Central memory CD8-positive, alpha-beta T cell (primary cell): Measurements from ENCODE around the gene ARHGEF25.
"Not testable (repeated sequence)": the region's sequence is repeated elsewhere in the genome, so short reads cannot be mapped to it uniquely, and the experiment has no call there.

Experiments used
- ATAC-seq: fragments of 150-1000 bp; cut with Tn5 transposase; replicated peaks from 2 replicates; pipeline ENCODE4 v1.10.0; 2022; ENCODE audit warnings: mild to moderate bottlenecking, moderate FRiP score, moderate number of reproducible peaks; ENCODE audit not compliant: poor library complexity, severe bottlenecking; ENCODE audit errors: extremely low read depth
- DNase-seq, 2 donors: peaks; one replicate each; pipeline ENCODE4 v3.0.0; 2021; ENCODE audit warnings: low spot score in 2 of 2
- H3K27ac Mint-ChIP-seq: one replicate; pipeline ENCODE4 v1.8.0; 2022; ENCODE audit warnings: low read depth, mild to moderate bottlenecking, moderate library complexity, mixed read lengths
- H3K27me3 Mint-ChIP-seq: one replicate; pipeline ENCODE4 v1.8.0; 2022; ENCODE audit warnings: mixed read lengths
- H3K36me3 Mint-ChIP-seq: one replicate; pipeline ENCODE4 v1.8.0; 2022; ENCODE audit warnings: mild to moderate bottlenecking, moderate library complexity, mixed read lengths; ENCODE audit not compliant: insufficient read depth
- H3K4me1 Mint-ChIP-seq: one replicate; pipeline ENCODE4 v1.8.0; 2022; ENCODE audit warnings: mixed read lengths
- H3K4me3 Mint-ChIP-seq: one replicate; pipeline ENCODE4 v1.8.0; 2022; ENCODE audit warnings: mild to moderate bottlenecking, moderate library complexity, mixed read lengths
- H3K9me3 Mint-ChIP-seq: one replicate; pipeline ENCODE4 v1.8.0; 2022; ENCODE audit warnings: mixed read lengths

ARHGEF25 gene

DNA sequence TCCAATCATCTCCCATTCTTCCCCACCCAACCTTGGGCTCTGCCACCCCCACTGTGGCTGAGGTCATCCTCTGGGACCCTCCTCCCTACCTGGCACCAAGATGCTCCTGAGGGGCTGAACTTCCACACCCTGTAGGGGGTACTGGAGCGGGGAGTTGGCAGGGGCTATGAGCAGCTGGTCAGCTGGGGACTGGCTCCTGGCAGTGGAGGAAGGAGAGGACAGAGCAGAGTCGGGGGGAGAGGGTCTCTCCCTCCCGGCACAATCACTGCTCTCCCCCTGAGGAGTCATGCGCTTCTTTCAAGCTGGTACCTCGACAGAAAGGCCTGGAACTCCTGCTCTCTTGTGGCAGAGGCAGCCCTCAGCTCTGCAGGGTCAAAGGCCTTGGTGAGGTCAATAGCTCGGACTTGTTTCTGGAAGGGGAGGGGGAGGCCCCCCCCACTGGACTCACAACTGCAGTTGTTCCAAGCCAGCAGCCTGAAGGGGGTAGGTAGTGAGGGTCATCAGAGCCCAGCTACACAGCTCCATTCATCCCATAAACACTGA lies 19.7 kb downstream of the ARHGEF25 start:
- Mint-ChIP-seq H3K4me1 (peaks cover 9% of the 10 kb centered on the region), H3K9me3 (no peaks in the 10 kb centered on the region), H3K27ac (no peak overlapping the region), H3K27me3 (peaks cover 67% of the 10 kb centered on the region), H3K36me3 (no peaks in the 10 kb centered on the region), H3K4me3 (no peak overlapping the region)
- peak in 1 of 2 donors; percentile 12 for DNase-seq
- no peak for ATAC-seq

DNA sequence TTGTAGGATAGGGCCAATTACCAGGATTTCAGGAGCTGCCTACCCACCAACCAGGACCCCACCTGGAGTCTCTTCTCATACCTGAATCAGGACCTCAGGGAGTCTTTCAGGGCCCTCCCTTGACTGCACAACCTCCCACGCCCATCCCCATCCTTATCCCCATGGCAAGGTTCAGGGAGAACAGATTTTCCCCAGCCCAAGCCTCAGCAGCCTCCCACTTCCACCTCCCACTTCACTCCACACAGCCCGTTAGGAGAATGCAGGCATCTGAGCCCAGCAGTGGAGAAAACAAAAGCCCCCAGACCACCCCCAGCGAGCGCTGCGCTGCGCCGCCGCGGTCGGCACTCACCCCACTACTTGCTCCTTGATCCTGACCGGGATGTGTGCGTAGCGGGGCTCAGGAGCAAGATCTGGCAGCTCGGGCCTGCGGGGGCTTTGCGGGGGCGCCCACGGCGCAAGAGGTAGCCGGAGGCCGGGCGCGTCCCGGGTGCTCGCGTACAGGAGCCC lies 20.4 kb downstream of the ARHGEF25 start:
- no peak for ATAC-seq
- DNase-seq, result no peak
- Mint-ChIP-seq H3K27me3 (peaks cover 60% of the 10 kb centered on the region), H3K36me3 (no peaks in the 10 kb centered on the region), H3K27ac (no peak overlapping the region), H3K9me3 (no peaks in the 10 kb centered on the region), H3K4me1 (peaks cover 9% of the 10 kb centered on the region), H3K4me3 (peak overlapping the region; percentile 25)

DNA sequence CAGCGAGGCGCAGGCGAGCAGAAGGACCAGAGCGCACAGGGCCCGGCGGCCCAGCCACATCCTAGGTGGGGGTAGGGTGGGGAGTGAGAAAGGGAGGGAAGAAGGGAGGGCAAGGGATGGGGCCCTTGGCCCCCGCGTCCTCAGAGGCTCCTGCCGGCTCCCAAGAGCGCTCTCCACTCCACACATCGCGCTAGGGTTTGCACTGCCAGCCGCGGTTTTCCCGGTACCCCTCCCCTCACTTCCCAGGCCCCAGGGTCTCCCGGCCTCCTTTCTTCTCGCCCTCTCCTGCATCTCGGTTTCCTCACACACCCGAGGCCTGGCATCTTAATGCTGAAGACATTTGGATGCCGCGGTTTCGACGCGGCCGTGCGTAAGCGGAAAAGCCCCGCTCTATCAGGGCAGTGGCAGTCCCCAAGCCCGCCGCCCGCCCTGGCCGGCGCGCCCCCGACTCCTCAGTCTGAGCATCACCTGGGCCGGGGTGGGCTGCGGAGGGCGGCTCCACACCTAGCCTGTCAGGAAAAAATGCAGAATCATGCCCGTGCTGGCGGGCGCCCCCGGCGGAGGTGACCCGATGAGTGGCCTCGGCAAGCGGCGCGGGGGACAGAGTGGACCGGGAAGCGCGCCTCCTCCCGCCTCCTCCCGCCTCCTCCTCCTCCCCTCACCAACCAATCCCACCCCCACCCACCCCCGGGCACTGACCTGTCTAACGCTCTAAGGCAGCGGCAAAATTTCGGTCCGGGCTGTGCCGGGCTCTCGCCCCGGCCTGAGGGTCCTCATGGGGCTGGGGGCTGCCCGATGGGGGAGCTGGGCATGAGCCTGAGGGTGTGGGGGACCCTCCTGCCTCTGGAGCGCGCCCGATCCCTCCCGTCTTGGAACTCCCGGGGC lies 21.1 kb downstream of the ARHGEF25 start:
- peak overlapping the region; percentile 73 for H3K4me3 Mint-ChIP-seq
- ATAC-seq, result peak; percentile 45
- no peaks in the 10 kb centered on the region for H3K36me3 Mint-ChIP-seq
- H3K4me1 Mint-ChIP-seq, result peaks cover 9% of the 10 kb centered on the region
- H3K27ac Mint-ChIP-seq, result no peak overlapping the region
- no peaks in the 10 kb centered on the region for H3K9me3 Mint-ChIP-seq
- peak in 1 of 2 donors; percentile 13 for DNase-seq
- peaks cover 53% of the 10 kb centered on the region for H3K27me3 Mint-ChIP-seq

DNA sequence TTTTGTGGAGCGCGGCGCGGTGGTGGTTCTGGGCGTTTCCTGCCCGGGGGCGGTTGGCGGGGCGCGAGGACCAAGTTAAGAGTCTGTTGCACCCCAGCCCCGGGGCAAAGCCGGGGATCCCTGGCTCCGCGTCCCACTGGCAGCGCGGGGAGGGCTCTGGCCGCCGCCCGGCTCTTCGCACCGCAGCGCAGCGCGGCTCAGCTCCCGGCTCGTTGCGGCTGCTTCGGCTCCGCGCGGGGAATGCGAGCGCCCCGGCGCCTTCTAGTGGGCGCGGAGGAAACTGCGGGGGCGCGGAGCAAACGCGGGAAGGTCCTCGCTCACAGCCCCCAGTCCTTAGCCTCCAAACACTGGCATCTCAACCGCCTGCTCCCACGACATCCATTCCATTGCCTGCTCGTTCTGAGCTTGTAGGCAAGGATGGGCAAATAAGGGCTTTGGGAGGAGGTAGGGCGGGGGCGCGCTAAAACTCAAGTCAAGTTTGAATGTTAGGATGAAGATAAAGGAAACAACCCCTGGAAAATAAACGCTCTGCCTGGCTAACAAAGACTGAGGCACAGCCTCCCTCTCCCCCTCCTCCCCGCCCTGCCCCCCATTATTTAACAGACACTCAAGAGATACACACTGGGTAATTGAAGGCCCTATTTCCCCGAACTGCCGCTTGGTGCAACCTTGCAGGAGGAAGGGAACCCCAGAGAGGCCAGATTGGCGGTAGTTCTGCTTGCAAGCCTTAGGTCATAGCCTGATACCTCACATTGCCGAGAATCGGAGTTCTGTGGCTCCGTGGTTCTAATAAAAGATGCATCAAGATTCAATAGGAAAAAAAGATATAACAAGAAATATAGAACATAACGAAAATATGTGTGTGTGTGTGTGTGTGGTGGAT lies 22.0 kb downstream of the ARHGEF25 start, which contains the start of gene B4GALNT1:
Gene B4GALNT1 (minus strand): TSS at position 244 of the 883 bp plus-strand sequence. CDS start 1,069 bp downstream, outside the sequence.
- Mint-ChIP-seq H3K36me3 (no peaks in the 10 kb centered on the region), H3K4me1 (peaks cover 9% of the 10 kb centered on the region), H3K27me3 (peaks cover 50% of the 10 kb centered on the region), H3K27ac (no peak within 1 kb of the TSS), H3K4me3 (peak within 1 kb of the TSS; percentile 73), H3K9me3 (no peaks in the 10 kb centered on the region)
- DNase-seq (peak in 1 of 2 donors; percentile 49), ATAC-seq (peak; percentile 74)

DNA sequence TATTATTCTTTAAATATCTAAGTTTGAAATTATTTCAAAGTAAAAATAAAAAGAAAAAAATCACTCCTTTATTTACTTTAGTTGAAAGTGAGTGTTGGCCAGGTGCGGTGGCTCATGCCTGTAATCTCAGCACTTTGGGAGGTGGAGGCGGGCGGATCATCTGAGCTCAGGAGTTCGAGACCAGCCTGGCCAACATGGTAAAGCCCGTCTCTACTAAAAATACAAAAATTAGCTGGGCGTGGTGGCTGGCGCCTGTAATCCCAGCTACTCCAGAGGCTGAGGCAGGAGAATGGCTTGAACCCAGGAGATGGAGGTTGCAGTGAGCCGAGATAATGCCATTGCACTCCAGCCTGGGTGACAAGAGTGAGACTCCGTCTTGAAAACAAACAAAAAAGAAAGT lies 25.5 kb downstream of the ARHGEF25 start:
- not testable (repeated sequence) for H3K4me1 Mint-ChIP-seq, H3K4me3 Mint-ChIP-seq, DNase-seq, H3K36me3 Mint-ChIP-seq, H3K9me3 Mint-ChIP-seq, H3K27ac Mint-ChIP-seq, ATAC-seq
- H3K27me3 Mint-ChIP-seq, result peaks cover 55% of the 10 kb centered on the region

DNA sequence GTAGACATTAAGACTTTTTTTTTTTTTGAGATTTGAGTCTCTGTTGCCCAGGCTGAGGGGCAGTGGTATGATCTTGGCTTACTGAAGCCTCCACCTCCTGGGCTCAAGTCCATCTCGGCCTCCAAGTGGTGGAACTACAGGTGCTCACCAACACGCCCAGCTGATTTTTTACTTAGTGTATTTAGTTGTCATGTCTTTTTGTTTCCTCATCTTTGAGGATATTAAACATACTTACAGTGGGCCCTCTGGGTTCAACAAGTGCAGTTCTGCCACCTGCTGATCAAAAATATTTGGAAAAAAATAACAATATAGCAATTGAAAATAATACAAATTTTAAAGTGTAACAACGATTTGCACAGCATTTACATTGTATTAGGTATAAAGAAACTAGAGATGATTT lies 26.1 kb downstream of the ARHGEF25 start:
- H3K27ac Mint-ChIP-seq, result no peak overlapping the region
- H3K9me3 Mint-ChIP-seq, result no peaks in the 10 kb centered on the region
- ATAC-seq (no peak), DNase-seq (no peak)
- peaks cover 54% of the 10 kb centered on the region for H3K27me3 Mint-ChIP-seq
- H3K4me1 Mint-ChIP-seq, result peaks cover 1% of the 10 kb centered on the region
- no peak overlapping the region for H3K4me3 Mint-ChIP-seq
- no peaks in the 10 kb centered on the region for H3K36me3 Mint-ChIP-seq

DNA sequence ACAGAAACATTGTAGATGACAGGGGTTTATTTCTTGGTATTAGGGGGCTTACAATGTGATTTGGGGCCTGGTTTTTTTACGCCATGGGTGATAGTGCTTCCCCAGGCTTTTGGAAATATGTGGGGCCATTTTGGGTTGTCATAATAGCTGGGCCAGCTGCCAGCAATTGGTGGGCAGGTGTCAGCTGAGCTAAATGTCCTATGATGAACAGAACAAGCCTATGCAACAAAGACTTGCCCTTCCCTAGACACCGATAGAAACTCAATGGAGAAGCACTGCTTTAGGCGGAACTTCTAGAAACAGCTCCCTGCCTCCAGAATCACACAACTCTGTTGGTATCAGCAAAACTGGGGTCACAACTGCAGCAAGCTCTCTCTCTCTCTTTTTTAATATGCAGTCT lies 26.9 kb downstream of the ARHGEF25 start:
- no peak overlapping the region for H3K27ac Mint-ChIP-seq
- no peak for ATAC-seq
- no peak overlapping the region for H3K4me3 Mint-ChIP-seq
- H3K9me3 Mint-ChIP-seq, result no peaks in the 10 kb centered on the region
- peaks cover 51% of the 10 kb centered on the region for H3K27me3 Mint-ChIP-seq
- no peak for DNase-seq
- no peaks in the 10 kb centered on the region for H3K4me1 Mint-ChIP-seq
- no peaks in the 10 kb centered on the region for H3K36me3 Mint-ChIP-seq

DNA sequence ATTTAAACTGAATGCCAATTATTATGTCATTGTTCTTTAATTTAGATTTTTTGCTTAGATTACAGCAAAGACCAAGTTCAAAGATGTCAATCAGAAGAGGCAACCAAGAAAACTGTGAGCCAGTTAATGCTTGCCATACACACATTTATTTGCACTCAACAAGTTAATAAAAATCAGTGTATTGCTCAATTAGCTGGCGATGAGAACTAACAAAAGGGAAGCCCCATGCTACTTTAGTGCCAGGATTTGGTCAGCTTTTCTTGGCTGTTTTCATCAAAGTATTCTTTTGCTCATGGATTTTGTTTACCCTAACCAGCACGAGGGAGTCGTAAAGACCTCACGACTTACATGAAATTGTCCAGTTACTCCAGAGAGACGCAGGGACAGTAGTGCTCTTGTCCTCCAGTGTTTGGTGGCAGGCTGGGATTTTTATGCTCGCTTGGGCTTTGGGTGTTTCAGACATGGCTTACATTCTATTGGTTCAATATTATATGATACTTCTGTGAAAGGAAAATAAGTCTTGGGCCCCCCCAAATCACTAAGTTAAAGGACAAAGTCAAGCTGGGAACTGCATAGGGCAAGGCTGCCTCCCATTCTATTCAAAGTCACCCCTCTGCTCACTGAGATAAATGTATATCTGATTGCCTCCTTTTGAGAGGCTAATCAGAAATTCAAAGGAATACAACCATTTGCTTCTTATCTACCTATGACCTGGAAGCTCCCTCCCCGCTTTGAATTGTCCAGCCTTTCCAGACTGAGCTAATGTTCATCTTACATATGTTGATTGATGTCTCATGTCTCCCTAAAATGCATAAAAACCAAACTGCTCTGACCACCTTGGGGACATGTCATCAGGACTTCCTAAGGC lies 29.2 kb downstream of the ARHGEF25 start:
- Mint-ChIP-seq H3K9me3 (no peaks in the 10 kb centered on the region), H3K4me1 (no peaks in the 10 kb centered on the region), H3K27ac (no peak overlapping the region), H3K4me3 (no peak overlapping the region), H3K36me3 (no peaks in the 10 kb centered on the region), H3K27me3 (peaks cover 42% of the 10 kb centered on the region)
- no peak for DNase-seq
- ATAC-seq, result no peak

DNA sequence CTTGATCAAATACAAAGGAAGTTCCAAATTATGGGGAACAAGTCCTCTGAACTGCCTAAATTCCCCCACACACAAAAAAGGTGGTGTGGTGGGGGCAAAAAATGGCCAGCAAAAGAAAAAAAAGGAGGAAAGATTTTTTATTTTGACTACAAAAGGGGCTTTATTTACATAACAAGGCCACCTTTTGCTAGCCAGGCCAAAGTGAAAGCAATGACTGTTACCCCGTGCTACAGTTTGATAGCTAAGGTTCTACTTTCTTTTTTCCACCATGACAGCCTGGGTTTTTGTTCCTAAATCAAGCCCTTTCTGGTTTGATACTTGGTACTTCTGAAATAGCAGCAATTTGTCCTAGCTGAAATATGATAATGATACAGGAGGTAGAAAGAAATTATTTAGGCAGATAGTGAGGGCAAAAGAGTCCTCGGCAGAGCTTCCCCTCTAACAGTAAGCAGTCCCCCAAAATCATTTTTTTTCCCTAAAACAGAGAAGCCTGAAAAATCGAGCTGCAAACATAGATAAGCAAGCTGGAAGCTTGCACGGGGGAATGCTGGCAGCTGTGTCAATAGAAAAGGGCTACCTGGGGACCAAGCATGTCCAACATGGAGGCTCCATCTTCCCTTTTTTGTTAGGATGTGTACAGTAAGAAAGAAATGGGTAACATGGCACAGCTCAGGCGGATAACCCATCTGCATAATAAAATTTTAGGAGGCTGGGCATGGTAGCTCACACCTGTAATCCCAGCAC lies 30.6 kb downstream of the ARHGEF25 start:
- DNase-seq, result no peak
- H3K27me3 Mint-ChIP-seq, result peaks cover 42% of the 10 kb centered on the region
- no peaks in the 10 kb centered on the region for H3K9me3 Mint-ChIP-seq
- no peaks in the 10 kb centered on the region for H3K36me3 Mint-ChIP-seq
- H3K4me1 Mint-ChIP-seq, result no peaks in the 10 kb centered on the region
- H3K27ac Mint-ChIP-seq, result no peak overlapping the region
- H3K4me3 Mint-ChIP-seq, result no peak overlapping the region
- no peak for ATAC-seq

DNA sequence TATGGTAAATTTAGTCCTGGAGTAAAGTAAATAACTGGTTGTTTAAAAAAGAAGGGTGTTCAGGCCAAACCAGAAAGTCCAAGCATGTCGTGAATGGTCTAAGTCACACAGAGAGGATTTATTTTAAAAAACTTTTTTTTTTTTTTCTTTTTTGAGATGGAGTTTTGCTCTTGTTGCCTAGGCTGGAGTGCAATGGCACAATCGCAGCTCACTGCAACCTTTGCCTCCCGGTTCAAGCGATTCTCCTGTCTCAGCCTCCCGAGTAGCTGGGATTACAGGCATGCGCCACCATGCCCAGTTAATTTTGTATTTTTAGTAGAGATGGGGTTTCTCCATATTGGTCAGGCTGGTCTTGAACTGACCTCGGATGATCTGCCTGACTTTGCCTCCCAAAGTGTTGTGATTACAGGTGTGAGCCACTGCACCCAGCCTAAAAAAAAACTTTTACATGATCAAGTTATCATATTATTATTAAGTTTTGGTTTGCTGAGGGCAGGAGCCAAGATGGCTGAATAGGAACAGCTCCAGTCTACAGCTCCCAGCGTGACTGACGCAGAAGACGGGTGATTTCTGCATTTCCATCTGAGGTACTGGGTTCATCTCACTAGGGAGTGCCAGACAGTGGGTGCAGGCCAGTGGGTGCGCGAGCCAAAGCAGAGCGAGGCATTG lies 34.9 kb downstream of the ARHGEF25 start:
- DNase-seq, H3K4me3 Mint-ChIP-seq, H3K27ac Mint-ChIP-seq, H3K4me1 Mint-ChIP-seq, ATAC-seq, H3K9me3 Mint-ChIP-seq, H3K36me3 Mint-ChIP-seq: not testable (repeated sequence)
- peaks cover 11% of the 10 kb centered on the region for H3K27me3 Mint-ChIP-seq

DNA sequence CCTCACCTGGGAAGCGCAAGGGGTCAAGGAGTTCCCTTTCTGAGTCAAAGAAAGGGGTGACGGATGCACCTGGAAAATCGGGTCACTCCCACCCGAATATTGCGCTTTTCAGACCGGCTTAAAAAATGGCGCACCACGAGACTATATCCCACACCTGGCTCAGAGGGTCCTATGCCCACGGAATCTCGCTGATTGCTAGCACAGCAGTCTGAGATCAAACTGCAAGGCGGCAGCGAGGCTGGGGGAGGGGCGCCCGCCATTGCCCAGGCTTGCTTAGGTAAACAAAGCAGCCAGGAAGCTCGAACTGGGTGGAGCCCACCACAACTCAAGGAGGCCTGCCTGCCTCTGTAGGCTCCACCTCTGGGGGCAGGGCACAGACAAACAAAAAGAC lies 35.4 kb downstream of the ARHGEF25 start:
- not testable (repeated sequence) for H3K27ac Mint-ChIP-seq, ATAC-seq, H3K9me3 Mint-ChIP-seq, H3K4me1 Mint-ChIP-seq, H3K27me3 Mint-ChIP-seq, H3K4me3 Mint-ChIP-seq, DNase-seq, H3K36me3 Mint-ChIP-seq
